HFF-Myc (cell line): ENCODE measurements around the gene MTF2.

Source experiments
- DNase-seq: peaks from one replicate; pipeline ENCODE4 v3.0.0-alpha.2; 2011; ENCODE audit warnings: low read depth; ENCODE audit errors: extremely low read depth
- H3K4me3 ChIP-seq: replicated peaks from 2 replicates; pipeline ENCODE4 v1.5.1; 2011; ENCODE audit warnings: low read depth, mild to moderate bottlenecking, control low read depth, low read length
- TF ChIP-seq, protein P1 (sequence below): IDR thresholded peaks from 2 replicates; pipeline ENCODE4 v1.5.1; 2012; ENCODE audit warnings: mild to moderate bottlenecking, low read depth, low read length, control low read depth; ENCODE audit errors: missing control alignments

Gene MTF2

DNA sequence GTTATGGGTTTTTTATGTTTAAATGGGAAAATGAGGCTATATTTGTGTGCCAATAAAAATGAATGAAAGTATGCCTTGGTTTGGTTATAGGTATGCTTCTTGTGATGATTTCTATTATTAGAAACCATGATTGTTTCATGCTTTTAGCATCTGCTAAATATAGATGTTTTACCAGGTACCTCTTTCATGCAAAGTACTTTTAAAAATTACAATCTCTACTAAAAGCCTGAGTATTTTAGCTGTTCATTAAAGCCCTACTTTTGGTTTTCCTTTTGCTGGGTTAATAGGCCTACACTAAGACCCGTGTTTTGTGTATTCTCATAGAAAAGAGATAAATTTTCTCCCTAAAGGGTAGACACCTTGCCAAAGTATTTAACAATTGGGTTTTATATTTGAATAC is 32.0 kb downstream of the MTF2 start:
- TF ChIP-seq, protein P1, sequence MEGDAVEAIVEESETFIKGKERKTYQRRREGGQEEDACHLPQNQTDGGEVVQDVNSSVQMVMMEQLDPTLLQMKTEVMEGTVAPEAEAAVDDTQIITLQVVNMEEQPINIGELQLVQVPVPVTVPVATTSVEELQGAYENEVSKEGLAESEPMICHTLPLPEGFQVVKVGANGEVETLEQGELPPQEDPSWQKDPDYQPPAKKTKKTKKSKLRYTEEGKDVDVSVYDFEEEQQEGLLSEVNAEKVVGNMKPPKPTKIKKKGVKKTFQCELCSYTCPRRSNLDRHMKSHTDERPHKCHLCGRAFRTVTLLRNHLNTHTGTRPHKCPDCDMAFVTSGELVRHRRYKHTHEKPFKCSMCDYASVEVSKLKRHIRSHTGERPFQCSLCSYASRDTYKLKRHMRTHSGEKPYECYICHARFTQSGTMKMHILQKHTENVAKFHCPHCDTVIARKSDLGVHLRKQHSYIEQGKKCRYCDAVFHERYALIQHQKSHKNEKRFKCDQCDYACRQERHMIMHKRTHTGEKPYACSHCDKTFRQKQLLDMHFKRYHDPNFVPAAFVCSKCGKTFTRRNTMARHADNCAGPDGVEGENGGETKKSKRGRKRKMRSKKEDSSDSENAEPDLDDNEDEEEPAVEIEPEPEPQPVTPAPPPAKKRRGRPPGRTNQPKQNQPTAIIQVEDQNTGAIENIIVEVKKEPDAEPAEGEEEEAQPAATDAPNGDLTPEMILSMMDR, result no peak
- DNase-seq, result no peak
- H3K4me3 ChIP-seq, result no peak overlapping the region

DNA sequence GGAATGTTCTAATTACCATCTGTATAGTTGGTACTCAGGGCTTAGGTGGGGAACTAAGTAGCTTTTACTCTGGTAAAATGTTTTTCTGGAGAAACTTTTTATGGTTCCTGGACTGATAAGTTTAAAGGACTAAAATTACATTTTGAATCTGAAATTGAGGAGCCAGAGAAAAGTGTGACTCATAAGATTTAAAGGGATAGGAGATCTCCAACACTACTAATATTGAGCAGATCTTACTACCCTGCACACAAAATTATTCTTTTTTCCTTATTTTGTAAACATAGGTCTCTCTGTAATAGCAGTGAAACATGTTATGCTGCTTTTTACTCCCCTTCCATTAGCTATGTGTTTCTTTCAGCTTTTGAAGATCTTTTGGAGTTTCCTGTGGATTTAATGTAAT is 32.5 kb downstream of the MTF2 start:
- TF ChIP-seq, protein P1, result no peak
- no peak overlapping the region for H3K4me3 ChIP-seq
- DNase-seq, result no peak

DNA sequence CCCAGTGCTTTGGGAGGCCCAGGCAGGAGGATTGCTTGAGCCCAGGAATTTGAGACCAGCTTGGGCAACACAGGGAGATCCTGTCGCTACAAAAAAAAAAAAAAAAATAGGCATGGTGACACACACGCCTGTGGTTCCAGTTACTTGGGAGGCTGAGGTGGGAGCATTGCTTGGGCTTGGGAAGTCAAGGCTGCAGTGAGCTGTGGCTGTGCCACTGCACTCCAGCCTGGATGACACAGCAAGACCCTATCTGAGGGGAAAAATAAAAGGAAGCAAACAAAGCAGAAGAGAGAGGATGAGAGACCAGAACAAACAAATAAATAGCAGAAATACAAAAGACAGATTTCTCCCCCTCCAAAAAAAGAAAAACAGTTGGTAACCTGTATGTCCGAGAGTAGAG is 34.0 kb downstream of the MTF2 start:
- no peak for DNase-seq
- TF ChIP-seq, protein P1, result no peak
- H3K4me3 ChIP-seq, result no peak overlapping the region

DNA sequence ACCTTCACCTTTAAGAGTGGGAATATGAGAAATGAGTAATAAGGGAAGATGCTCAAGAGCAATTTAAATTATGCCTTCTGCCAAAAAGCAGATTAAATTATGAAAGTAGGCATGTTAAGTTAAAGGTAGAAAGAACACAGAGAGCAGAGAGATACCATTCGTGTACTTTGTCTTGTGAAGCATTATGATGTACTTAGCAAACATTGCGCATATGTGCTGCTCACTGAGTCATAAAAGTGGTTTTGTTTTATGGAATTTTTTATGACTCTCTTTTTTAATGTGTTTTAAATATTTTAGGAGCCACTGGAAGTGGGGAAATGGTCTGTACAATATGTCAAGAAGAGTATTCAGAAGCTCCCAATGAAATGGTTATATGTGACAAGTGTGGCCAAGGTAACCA is 35.3 kb downstream of the MTF2 start:
- TF ChIP-seq, protein P1, result no peak
- no peak overlapping the region for H3K4me3 ChIP-seq
- peak; percentile 2 for DNase-seq

DNA sequence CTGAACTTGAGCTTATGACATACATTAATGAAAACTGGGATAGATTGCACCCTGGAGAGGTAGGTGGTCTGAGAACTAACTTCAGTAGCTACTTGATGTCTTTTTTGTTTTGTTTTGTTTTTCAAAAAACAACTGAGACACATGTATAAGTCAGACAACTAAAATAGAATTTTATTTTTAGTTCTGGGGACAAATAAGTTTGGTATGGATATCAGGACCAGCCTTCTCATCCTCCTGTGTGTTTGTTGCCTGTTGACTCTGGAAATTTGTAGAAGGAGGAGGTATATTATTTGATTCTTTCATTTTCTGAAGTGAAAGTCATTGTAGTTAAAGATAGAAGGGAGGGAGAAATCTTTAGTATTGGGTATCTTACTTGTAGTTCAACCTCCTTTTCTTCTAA is 41.5 kb downstream of the MTF2 start:
- no peak for DNase-seq
- TF ChIP-seq, protein P1, result no peak
- H3K4me3 ChIP-seq, result no peak overlapping the region

DNA sequence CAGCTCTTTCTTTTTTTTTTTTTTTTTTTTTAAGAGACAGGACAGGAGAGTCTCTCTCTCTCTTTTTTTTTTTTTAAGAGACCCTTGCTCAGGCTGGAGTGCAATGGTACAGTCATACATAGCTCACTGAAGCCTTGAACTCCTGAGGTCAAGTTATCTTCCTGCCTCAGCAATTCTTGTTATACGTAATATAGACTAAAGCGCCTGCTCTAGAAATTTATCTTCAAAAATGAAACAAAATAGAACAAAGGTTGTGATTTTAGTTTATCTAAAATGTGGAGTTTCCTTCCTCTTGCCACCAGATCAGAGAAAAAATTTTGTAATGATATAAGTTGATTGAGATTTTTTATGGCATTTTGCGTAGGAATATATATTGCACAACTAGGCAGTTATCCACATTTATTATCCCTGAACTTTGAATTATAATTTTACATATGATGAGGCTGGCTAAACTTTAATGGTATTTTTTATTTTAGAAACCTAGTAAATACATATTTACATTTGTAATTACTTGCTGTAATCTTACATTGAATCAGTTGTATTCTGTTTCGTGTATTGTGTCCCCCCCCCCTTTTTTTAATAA is 44.2 kb downstream of the MTF2 start:
- TF ChIP-seq, protein P1, result no peak
- no peak overlapping the region for H3K4me3 ChIP-seq
- DNase-seq, result no peak
